HEK293 (cell line): ENCODE results near the gene LRP1B.

Experiments used
- CTCF ChIA-PET: fragments of 350-600 bp; formaldehyde crosslinking; extraction: SDS; loops from one replicate; lab custom pipeline; 2021; ENCODE audit warnings: antibody characterized with exemption; lab: Yijun Ruan, JAX
- POLR2A ChIA-PET: fragments of 300-600 bp; formaldehyde crosslinking; extraction: SDS; loops from one replicate; lab custom pipeline; 2020; ENCODE audit warnings: antibody characterized with exemption, inconsistent platforms; lab: Yijun Ruan, JAX
- H3K27ac ChIP-seq: fragments of 200-500 bp; sonication (Bioruptor generic); 2 replicates; pipeline ENCODE4 v1.5.1; 2014; ENCODE audit warnings: low read depth, low read length, control low read depth, inconsistent platforms; ENCODE audit errors: extremely low read depth
- H3K36me3 ChIP-seq, 2 experiments: fragments of 200-500 bp in 1 of 2; sonication (Bioruptor generic) in 1 of 2; 1 replicate in 1 of 2; 2 replicates in 1 of 2; pipeline ENCODE4 v1.5.1; 2014 to 2017; ENCODE audit warnings: inconsistent platforms in 2 of 2, low read length in 2 of 2; ENCODE audit not compliant: control insufficient read depth in 2 of 2, insufficient read depth in 1 of 2
- H3K4me1 ChIP-seq: fragments of 200-500 bp; sonication (Bioruptor generic); 2 replicates; pipeline ENCODE4 v1.5.1; 2014; ENCODE audit warnings: mild to moderate bottlenecking, low read length, inconsistent platforms; ENCODE audit not compliant: control insufficient read depth, insufficient read depth
- H3K4me3 ChIP-seq: 2 replicates; pipeline ENCODE4 v1.5.1; 2011; ENCODE audit warnings: low read depth, mild to moderate bottlenecking, control low read depth, low read length, moderate library complexity
- H3K9me3 ChIP-seq: fragments of 200-500 bp; sonication (Bioruptor generic); 2 replicates; pipeline ENCODE4 v1.5.1; 2014; ENCODE audit warnings: low read depth, low read length, inconsistent platforms; ENCODE audit not compliant: control insufficient read depth, insufficient read depth
- BCL11B ChIP-seq: fragments of 450-650 bp; formaldehyde crosslinking; IDR thresholded peaks from 2 replicates; pipeline ENCODE4 v1.5.1; 2016; ENCODE audit warnings: low read depth, missing biosample characterization, missing genetic modification characterization
- GLI4 ChIP-seq: fragments of 450-650 bp; formaldehyde crosslinking; IDR thresholded peaks from 2 replicates; pipeline ENCODE4 v1.5.1; 2016; ENCODE audit warnings: missing biosample characterization, missing genetic modification characterization
- KLF1 ChIP-seq: fragments of 450-650 bp; formaldehyde crosslinking; IDR thresholded peaks from 2 replicates; pipeline ENCODE4 v1.5.1; 2016; ENCODE audit warnings: missing biosample characterization, missing genetic modification characterization
- SCRT2 ChIP-seq: fragments of 450-650 bp; formaldehyde crosslinking; IDR thresholded peaks from 2 replicates; pipeline ENCODE4 v1.5.1; 2016; ENCODE audit warnings: missing biosample characterization, missing genetic modification characterization
- SETDB1 ChIP-seq: IDR thresholded peaks from one replicate; pipeline ENCODE4 v1.6.1; 2017; ENCODE audit warnings: mild to moderate bottlenecking, low read length, moderate library complexity, mixed read lengths; ENCODE audit not compliant: insufficient read length
- ZBTB20 ChIP-seq: fragments of 450-650 bp; formaldehyde crosslinking; IDR thresholded peaks from 2 replicates; pipeline ENCODE4 v1.5.1; 2016; ENCODE audit warnings: missing biosample characterization, missing genetic modification characterization
- ZBTB48 ChIP-seq: fragments of 450-650 bp; formaldehyde crosslinking; IDR thresholded peaks from 2 replicates; pipeline ENCODE4 v1.5.1; 2016; ENCODE audit warnings: missing biosample characterization, missing genetic modification characterization
- ZNF138 ChIP-seq: fragments of 450-650 bp; formaldehyde crosslinking; IDR thresholded peaks from 2 replicates; pipeline ENCODE4 v1.5.1; 2016; ENCODE audit warnings: missing biosample characterization, missing genetic modification characterization, borderline replicate concordance
- ZNF239 ChIP-seq: fragments of 450-650 bp; formaldehyde crosslinking; IDR thresholded peaks from 2 replicates; pipeline ENCODE4 v1.5.1; 2016; ENCODE audit warnings: missing biosample characterization, missing genetic modification characterization
- ZNF266 ChIP-seq: fragments of 450-650 bp; formaldehyde crosslinking; IDR thresholded peaks from 2 replicates; pipeline ENCODE4 v1.5.1; 2016; ENCODE audit warnings: missing biosample characterization, missing genetic modification characterization, low read depth
- ZNF394 ChIP-seq: fragments of 450-650 bp; formaldehyde crosslinking; IDR thresholded peaks from 2 replicates; pipeline ENCODE4 v1.5.1; 2016; ENCODE audit warnings: missing biosample characterization, missing genetic modification characterization, mild to moderate bottlenecking, moderate library complexity, borderline replicate concordance
- ZNF610 ChIP-seq: fragments of 450-650 bp; formaldehyde crosslinking; IDR thresholded peaks from 2 replicates; pipeline ENCODE4 v1.5.1; 2016; ENCODE audit warnings: missing biosample characterization, missing genetic modification characterization, borderline replicate concordance
- ZNF621 ChIP-seq: fragments of 450-650 bp; formaldehyde crosslinking; IDR thresholded peaks from 2 replicates; pipeline ENCODE4 v1.5.1; 2017; ENCODE audit warnings: missing biosample characterization, missing genetic modification characterization
- ZNF707 ChIP-seq: fragments of 450-650 bp; formaldehyde crosslinking; IDR thresholded peaks from 2 replicates; pipeline ENCODE4 v1.5.1; 2016; ENCODE audit warnings: missing biosample characterization, missing genetic modification characterization
- ZSCAN16 ChIP-seq: fragments of 450-650 bp; formaldehyde crosslinking; IDR thresholded peaks from 2 replicates; pipeline ENCODE4 v1.5.1; 2016; ENCODE audit warnings: missing biosample characterization, missing genetic modification characterization
- TF ChIP-seq, protein P1 (sequence below): fragments of 450-650 bp; formaldehyde crosslinking; conservative IDR thresholded peaks from 2 replicates; pipeline ENCODE4 v1.5.1; 2016; ENCODE audit warnings: low read depth, missing biosample characterization, missing genetic modification characterization
- TF ChIP-seq, protein P2 (sequence below): fragments of 450-650 bp; formaldehyde crosslinking; IDR thresholded peaks from 2 replicates; pipeline ENCODE4 v1.5.1; 2017; ENCODE audit warnings: missing biosample characterization, mild to moderate bottlenecking, missing genetic modification characterization, moderate library complexity
- TF ChIP-seq, protein P3 (sequence below): fragments of 450-650 bp; formaldehyde crosslinking; IDR thresholded peaks from 2 replicates; pipeline ENCODE4 v1.5.1; 2016; ENCODE audit warnings: missing biosample characterization, missing genetic modification characterization, low read depth

Gene LRP1B

DNA sequence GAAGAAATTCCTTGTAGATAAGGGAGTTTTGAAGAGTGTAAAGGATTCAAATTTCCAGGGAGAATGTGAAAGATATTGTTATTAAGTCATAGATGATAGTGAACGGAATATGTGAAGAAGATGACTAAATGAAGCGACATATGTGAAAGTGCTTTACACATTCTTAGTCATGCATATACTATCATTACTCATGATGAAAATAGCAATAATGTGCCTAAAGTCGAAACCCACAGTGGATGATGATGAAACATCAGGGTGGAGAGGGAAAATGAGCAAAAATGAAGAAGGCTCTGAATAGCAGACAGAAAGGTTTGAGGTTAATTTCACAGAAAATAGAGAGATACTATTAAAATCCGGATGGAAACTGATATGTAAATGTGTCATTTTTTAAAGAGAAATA is 1237.1 kb downstream of the LRP1B start (continued):
- TF ChIP-seq, protein P1, sequence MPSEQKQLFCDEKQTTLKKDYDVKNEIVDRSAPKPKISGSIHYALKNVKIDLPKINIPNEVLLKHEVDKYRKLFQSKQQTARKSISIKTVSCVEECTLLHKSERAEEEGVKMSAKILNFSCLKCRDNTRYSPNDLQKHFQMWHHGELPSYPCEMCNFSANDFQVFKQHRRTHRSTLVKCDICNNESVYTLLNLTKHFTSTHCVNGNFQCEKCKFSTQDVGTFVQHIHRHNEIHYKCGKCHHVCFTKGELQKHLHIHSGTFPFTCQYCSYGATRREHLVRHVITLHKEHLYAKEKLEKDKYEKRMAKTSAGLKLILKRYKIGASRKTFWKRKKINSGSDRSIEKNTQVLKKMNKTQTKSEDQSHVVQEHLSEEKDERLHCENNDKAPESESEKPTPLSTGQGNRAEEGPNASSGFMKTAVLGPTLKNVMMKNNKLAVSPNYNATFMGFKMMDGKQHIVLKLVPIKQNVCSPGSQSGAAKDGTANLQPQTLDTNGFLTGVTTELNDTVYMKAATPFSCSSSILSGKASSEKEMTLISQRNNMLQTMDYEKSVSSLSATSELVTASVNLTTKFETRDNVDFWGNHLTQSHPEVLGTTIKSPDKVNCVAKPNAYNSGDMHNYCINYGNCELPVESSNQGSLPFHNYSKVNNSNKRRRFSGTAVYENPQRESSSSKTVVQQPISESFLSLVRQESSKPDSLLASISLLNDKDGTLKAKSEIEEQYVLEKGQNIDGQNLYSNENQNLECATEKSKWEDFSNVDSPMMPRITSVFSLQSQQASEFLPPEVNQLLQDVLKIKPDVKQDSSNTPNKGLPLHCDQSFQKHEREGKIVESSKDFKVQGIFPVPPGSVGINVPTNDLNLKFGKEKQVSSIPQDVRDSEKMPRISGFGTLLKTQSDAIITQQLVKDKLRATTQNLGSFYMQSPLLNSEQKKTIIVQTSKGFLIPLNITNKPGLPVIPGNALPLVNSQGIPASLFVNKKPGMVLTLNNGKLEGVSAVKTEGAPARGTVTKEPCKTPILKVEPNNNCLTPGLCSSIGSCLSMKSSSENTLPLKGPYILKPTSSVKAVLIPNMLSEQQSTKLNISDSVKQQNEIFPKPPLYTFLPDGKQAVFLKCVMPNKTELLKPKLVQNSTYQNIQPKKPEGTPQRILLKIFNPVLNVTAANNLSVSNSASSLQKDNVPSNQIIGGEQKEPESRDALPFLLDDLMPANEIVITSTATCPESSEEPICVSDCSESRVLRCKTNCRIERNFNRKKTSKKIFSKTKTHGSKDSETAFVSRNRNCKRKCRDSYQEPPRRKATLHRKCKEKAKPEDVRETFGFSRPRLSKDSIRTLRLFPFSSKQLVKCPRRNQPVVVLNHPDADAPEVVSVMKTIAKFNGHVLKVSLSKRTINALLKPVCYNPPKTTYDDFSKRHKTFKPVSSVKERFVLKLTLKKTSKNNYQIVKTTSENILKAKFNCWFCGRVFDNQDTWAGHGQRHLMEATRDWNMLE, result no peak

DNA sequence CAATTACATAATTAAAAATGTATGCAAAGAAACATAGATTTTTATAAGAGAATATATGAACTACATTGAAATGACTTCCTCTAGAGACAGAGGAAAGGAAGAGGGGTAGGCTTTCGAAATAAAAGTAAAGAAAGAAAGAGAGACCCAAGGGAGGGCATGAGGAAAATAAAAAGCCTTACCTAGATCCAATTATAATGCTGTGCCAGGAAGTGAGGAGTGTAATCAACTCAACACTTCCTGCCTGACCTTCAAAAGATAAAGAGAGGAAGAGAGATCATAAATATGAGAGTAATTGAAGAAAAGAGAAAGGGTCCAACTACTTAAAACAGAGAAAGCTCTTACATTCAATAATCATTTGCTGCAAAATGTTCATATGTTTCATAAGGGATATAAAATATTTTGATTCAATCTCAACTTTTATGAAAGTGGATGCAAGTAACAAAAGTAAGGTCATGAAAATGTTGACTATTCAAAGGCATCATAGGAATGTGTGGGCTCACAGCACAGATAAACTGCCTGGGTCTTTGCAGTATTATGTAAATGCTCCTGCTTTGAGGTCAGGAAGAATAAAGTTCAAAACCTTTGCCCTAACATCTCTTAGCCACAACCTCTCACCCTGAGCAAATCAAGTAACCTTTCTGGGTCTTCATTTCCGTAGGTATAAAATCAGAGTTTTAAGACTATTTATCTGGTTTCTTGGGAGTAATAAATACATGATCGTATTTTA is 1237.7 kb downstream of the LRP1B start:
- TF ChIP-seq ZNF394 (tag by site-specific recombination) (no peak), GLI4 (tag by site-specific recombination) (no peak), ZBTB20 (tag by site-specific recombination) (no peak), BCL11B (tag by site-specific recombination) (no peak), SCRT2 (tag by site-specific recombination) (no peak), ZNF707 (tag by site-specific recombination) (no peak), ZBTB48 (tag by site-specific recombination) (no peak), ZNF138 (tag by site-specific recombination) (no peak), ZNF610 (tag by site-specific recombination) (no peak), ZNF239 (no peak)
- TF ChIP-seq, protein P2, sequence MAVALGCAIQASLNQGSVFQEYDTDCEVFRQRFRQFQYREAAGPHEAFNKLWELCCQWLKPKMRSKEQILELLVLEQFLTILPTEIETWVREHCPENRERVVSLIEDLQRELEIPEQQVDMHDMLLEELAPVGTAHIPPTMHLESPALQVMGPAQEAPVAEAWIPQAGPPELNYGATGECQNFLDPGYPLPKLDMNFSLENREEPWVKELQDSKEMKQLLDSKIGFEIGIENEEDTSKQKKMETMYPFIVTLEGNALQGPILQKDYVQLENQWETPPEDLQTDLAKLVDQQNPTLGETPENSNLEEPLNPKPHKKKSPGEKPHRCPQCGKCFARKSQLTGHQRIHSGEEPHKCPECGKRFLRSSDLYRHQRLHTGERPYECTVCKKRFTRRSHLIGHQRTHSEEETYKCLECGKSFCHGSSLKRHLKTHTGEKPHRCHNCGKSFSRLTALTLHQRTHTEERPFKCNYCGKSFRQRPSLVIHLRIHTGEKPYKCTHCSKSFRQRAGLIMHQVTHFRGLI (tag by site-specific recombination), result no peak
- TF ChIP-seq, protein P3, sequence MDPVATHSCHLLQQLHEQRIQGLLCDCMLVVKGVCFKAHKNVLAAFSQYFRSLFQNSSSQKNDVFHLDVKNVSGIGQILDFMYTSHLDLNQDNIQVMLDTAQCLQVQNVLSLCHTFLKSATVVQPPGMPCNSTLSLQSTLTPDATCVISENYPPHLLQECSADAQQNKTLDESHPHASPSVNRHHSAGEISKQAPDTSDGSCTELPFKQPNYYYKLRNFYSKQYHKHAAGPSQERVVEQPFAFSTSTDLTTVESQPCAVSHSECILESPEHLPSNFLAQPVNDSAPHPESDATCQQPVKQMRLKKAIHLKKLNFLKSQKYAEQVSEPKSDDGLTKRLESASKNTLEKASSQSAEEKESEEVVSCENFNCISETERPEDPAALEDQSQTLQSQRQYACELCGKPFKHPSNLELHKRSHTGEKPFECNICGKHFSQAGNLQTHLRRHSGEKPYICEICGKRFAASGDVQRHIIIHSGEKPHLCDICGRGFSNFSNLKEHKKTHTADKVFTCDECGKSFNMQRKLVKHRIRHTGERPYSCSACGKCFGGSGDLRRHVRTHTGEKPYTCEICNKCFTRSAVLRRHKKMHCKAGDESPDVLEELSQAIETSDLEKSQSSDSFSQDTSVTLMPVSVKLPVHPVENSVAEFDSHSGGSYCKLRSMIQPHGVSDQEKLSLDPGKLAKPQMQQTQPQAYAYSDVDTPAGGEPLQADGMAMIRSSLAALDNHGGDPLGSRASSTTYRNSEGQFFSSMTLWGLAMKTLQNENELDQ, result no peak
- Histone ChIP-seq H3K9me3 (no peaks in the 10 kb centered on the region), H3K36me3 (no peaks in the 10 kb centered on the region), H3K4me1 (no peaks in the 10 kb centered on the region), H3K27ac (no peak overlapping the region), H3K4me3 (no peak overlapping the region)
- CTCF ChIA-PET, result interaction anchor here (0.6 to 0.8 kb wide), 4 partner anchors 17 to 1078 kb away, joined by 3 read pairs; no protein-coding TSS in a partner anchor
- POLR2A ChIA-PET, result no interaction called here

DNA sequence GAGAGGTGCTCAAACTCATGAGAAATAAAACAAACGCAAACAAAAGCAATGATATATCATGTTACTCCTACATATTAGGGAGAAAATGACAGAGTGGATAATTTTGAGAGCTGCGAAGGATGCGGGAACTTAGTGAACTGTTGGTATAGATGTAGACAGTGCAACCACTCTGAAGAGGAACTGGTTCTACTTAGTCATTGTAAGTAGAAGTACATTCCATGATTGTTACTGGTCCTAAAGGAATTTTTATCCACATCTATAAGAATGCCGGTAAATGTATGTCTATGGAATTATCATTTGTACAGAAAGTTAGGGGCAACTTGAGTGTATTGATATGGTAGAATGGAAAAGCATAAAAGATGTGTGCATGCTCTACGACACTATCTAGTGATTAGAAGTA is 1238.4 kb downstream of the LRP1B start:
- no peaks in the 10 kb centered on the region for H3K36me3 ChIP-seq
- CTCF ChIA-PET, result interaction anchor here (0.6 to 0.7 kb wide), 2 partner anchors 28 to 315 kb away, joined by 3 read pairs; no protein-coding TSS in a partner anchor

More for the DNA sequence above, 1238.4 kb downstream of the LRP1B start:
- TF ChIP-seq SETDB1, result no peak
- TF ChIP-seq ZNF266 (tag by site-specific recombination), result no peak
- no peak for TF ChIP-seq ZSCAN16
- no peak for TF ChIP-seq ZNF621 (tag by site-specific recombination)
- TF ChIP-seq KLF1 (tag by site-specific recombination), result no peak
- TF ChIP-seq, all 188 proteins: peak for 0
- POLR2A ChIA-PET, result no interaction called here
- no peak overlapping the region for H3K27ac ChIP-seq
- no peak overlapping the region for H3K4me3 ChIP-seq
- no peaks in the 10 kb centered on the region for H3K9me3 ChIP-seq
- H3K4me1 ChIP-seq, result no peaks in the 10 kb centered on the region
